ENCODE results near the gene NCAM1. TPM values are rescaled to one million over a fixed set of nuclear protein-coding genes. Genes with fewer than 3 reads are reported as not detected.

NCAM1 gene
- total RNA-seq, 1 experiment from 2014 or later, result 0.22 TPM

- Histone ChIP-seq H3K9me3 (ENCODE audit: control insufficient read depth in 1 of 2, insufficient read depth in 1 of 2, low read depth in 1 of 2, low read length in 2 of 2) (no peaks in the 10 kb centered on the region), H3K27me3 (ENCODE audit: insufficient read depth, low read length) (peaks cover 7% of the 10 kb centered on the region; the same call in 1 of the 2 replicates), H3K4me2 (ENCODE audit: low read length) (no peak overlapping the region), H3K4me1 (ENCODE audit: control insufficient read depth in 1 of 2, insufficient read depth in 2 of 2, low read length in 2 of 2) (no peaks in the 10 kb centered on the region), H4K20me1 (ENCODE audit: insufficient read depth) (no peaks in the 10 kb centered on the region), H3K9ac (ENCODE audit: low read length) (no peak overlapping the region), H3K9me2 (ENCODE audit: insufficient read depth) (no peaks in the 10 kb centered on the region), H2AFZ (ENCODE audit: low read depth, low read length, poor library complexity, severe bottlenecking) (no peak overlapping the region), H3K36me3 (ENCODE audit: control insufficient read depth in 1 of 2, insufficient read depth in 2 of 2, low read length in 2 of 2) (no peaks in the 10 kb centered on the region), H3K4me3 (replicated peaks in 1 of 2; ENCODE audit: low read depth in 1 of 2, low read length in 2 of 2) (no peak overlapping the region), H3K79me2 (ENCODE audit: insufficient read depth, low read length) (no peaks in the 10 kb centered on the region), H3K27ac (ENCODE audit: low read depth, low read length) (no peak overlapping the region)
- RAD21 ChIA-PET (ENCODE audit: low non-redundant PET in 1 of 2, low total read pairs in 2 of 2, uncharacterized antibody in 2 of 2, unreplicated experiment in 2 of 2), result no interaction called here
- POLR2A ChIA-PET, result no interaction called here
- CTCF ChIA-PET, result no interaction called here
- ATAC-seq (no peak), DNase-seq (ENCODE audit: low read depth, low spot score) (no peak)
- BruUV-seq (replicated peaks), result no TSS peak
- no peak for TF ChIP-seq YY1 (IDR thresholded peaks at IDR 0.05; ENCODE audit: extremely low read depth, insufficient replicate concordance, low read depth, low read length)
- no peak for TF ChIP-seq EZH2 (IDR thresholded peaks at IDR 0.05)
- TF ChIP-seq TCF7L2 (IDR thresholded peaks at IDR 0.05; ENCODE audit: borderline replicate concordance, extremely low read depth, insufficient read depth, insufficient read length), result no peak
- no peak for TF ChIP-seq JUND (IDR thresholded peaks at IDR 0.05)
- no peak for TF ChIP-seq MAX (IDR thresholded peaks at IDR 0.05)
- no peak for TF ChIP-seq ZFX (IDR thresholded peaks at IDR 0.05)
- no peak for TF ChIP-seq CBX3 (IDR thresholded peaks at IDR 0.05; ENCODE audit: low read depth)
- intact Hi-C loops (cut with micrococcal nuclease), result no loop called here
These were observed 116.2 kb downstream of the NCAM1 start for GRCh38 chr11:113077379-113077778.

- ChIA-PET RAD21 (ENCODE audit: low non-redundant PET in 1 of 2, low total read pairs in 2 of 2, uncharacterized antibody in 2 of 2, unreplicated experiment in 2 of 2) (no interaction called here), POLR2A (no interaction called here), CTCF (no interaction called here)
- no TSS peak for BruUV-seq (replicated peaks)
- Histone ChIP-seq H3K36me3 (ENCODE audit: control insufficient read depth in 1 of 2, insufficient read depth in 2 of 2, low read length in 2 of 2) (no peaks in the 10 kb centered on the region), H3K9me2 (ENCODE audit: insufficient read depth) (no peaks in the 10 kb centered on the region), H3K4me2 (ENCODE audit: low read length) (no peak overlapping the region), H3K27ac (ENCODE audit: low read depth, low read length) (no peak overlapping the region), H3K4me1 (ENCODE audit: control insufficient read depth in 1 of 2, insufficient read depth in 2 of 2, low read length in 2 of 2) (no peaks in the 10 kb centered on the region), H2AFZ (ENCODE audit: low read depth, low read length, poor library complexity, severe bottlenecking) (no peak overlapping the region), H3K79me2 (ENCODE audit: insufficient read depth, low read length) (no peaks in the 10 kb centered on the region), H3K4me3 (replicated peaks in 1 of 2; ENCODE audit: low read depth in 1 of 2, low read length in 2 of 2) (no peak overlapping the region), H3K9ac (ENCODE audit: low read length) (no peak overlapping the region), H3K27me3 (ENCODE audit: insufficient read depth, low read length) (peaks cover 30% of the 10 kb centered on the region; the same call in 1 of the 2 replicates), H4K20me1 (ENCODE audit: insufficient read depth) (no peaks in the 10 kb centered on the region), H3K9me3 (ENCODE audit: control insufficient read depth in 1 of 2, insufficient read depth in 1 of 2, low read depth in 1 of 2, low read length in 2 of 2) (no peaks in the 10 kb centered on the region)
- intact Hi-C loops (cut with micrococcal nuclease), result no loop called here
- no peak for DNase-seq (ENCODE audit: low read depth, low spot score)
- no peak for ATAC-seq
- TF ChIP-seq ELF1 (IDR thresholded peaks at IDR 0.05; ENCODE audit: borderline replicate concordance, low read depth) (no peak), EZH2phosphoT487 (IDR thresholded peaks at IDR 0.05; ENCODE audit: borderline replicate concordance) (no peak), ZBTB33 (IDR thresholded peaks at IDR 0.05; ENCODE audit: extremely low read depth, insufficient replicate concordance, low read length) (no peak), SIN3A (IDR thresholded peaks at IDR 0.05; ENCODE audit: low read depth) (no peak), EGR1 (IDR thresholded peaks at IDR 0.05; ENCODE audit: low read depth) (no peak), ZNF274 (IDR thresholded peaks at IDR 0.05; ENCODE audit: low read depth, low read length) (no peak), MAX (IDR thresholded peaks at IDR 0.05) (no peak), REST (IDR thresholded peaks at IDR 0.05; ENCODE audit: low read depth) (no peak), POLR2AphosphoS5 (IDR thresholded peaks at IDR 0.05; ENCODE audit: low read depth, low read length) (no peak)
These were observed 121.2 kb downstream of the NCAM1 start for GRCh38 chr11:113082341-113082955.
